ENCODE measurements around the gene RAD23A.
A peak's percentile ranks its signal among the peaks of the same experiment; 100 is the strongest.

RAD23A gene

GRCh38 chr19:12938779-12939601 lies 6.7 kb upstream of the RAD23A start:
- no peak for TF ChIP-seq YY1 (IDR thresholded peaks at IDR 0.05; ENCODE audit: insufficient read depth, insufficient read length)
- no peak for TF ChIP-seq ZNF274 (IDR thresholded peaks at IDR 0.05; ENCODE audit: low read depth, low read length)
- no peak for TF ChIP-seq SUZ12 (IDR thresholded peaks at IDR 0.05; ENCODE audit: extremely low read depth, insufficient read depth, insufficient read length)
- Histone ChIP-seq H3K9me3 (ENCODE audit: insufficient read depth, low read length) (no peaks in the 10 kb centered on the region), H3K27me3 (ENCODE audit: insufficient read depth, insufficient read length) (no peaks in the 10 kb centered on the region), H3K36me3 (ENCODE audit: insufficient read depth, insufficient read length, low read length) (peaks cover 50% of the 10 kb centered on the region), H3K4me1 (ENCODE audit: insufficient read depth, insufficient read length) (peaks cover 11% of the 10 kb centered on the region), H3K9ac (ENCODE audit: insufficient read length, low read depth) (peak overlapping the region; percentile 99), H3K4me3 (ENCODE audit: insufficient read length, low read depth) (peak overlapping the region; percentile 79)
- DNase-seq (ENCODE audit: low read depth, low spot score): no peak

GRCh38 chr19:12939975-12940423 lies 5.7 kb upstream of the RAD23A start:
- TF ChIP-seq SUZ12 (IDR thresholded peaks at IDR 0.05; ENCODE audit: extremely low read depth, insufficient read depth, insufficient read length): no peak
- no peak for TF ChIP-seq ZNF274 (IDR thresholded peaks at IDR 0.05; ENCODE audit: low read depth, low read length)
- no peak for TF ChIP-seq YY1 (IDR thresholded peaks at IDR 0.05; ENCODE audit: insufficient read depth, insufficient read length)
- Histone ChIP-seq H3K36me3 (ENCODE audit: insufficient read depth, insufficient read length, low read length) (peaks cover 60% of the 10 kb centered on the region), H3K4me1 (ENCODE audit: insufficient read depth, insufficient read length) (peaks cover 11% of the 10 kb centered on the region), H3K9ac (ENCODE audit: insufficient read length, low read depth) (peak overlapping the region; percentile 58), H3K4me3 (ENCODE audit: insufficient read length, low read depth) (peak overlapping the region; percentile 79), H3K9me3 (ENCODE audit: insufficient read depth, low read length) (no peaks in the 10 kb centered on the region), H3K27me3 (ENCODE audit: insufficient read depth, insufficient read length) (no peaks in the 10 kb centered on the region)
- DNase-seq (ENCODE audit: low read depth, low spot score): no peak

- no peaks in the 10 kb centered on the region for H3K27me3 ChIP-seq (ENCODE audit: insufficient read depth, insufficient read length)
- no peaks in the 10 kb centered on the region for H3K9me3 ChIP-seq (ENCODE audit: insufficient read depth, low read length)
- DNase-seq (ENCODE audit: low read depth, low spot score): no peak
- TF ChIP-seq YY1 (IDR thresholded peaks at IDR 0.05; ENCODE audit: insufficient read depth, insufficient read length) (no peak), ZNF274 (IDR thresholded peaks at IDR 0.05; ENCODE audit: low read depth, low read length) (no peak), SUZ12 (IDR thresholded peaks at IDR 0.05; ENCODE audit: extremely low read depth, insufficient read depth, insufficient read length) (no peak)
- no peak overlapping the region for H3K4me3 ChIP-seq (ENCODE audit: insufficient read length, low read depth)
- peaks cover 62% of the 10 kb centered on the region for H3K36me3 ChIP-seq (ENCODE audit: insufficient read depth, insufficient read length, low read length)
- H3K9ac ChIP-seq (ENCODE audit: insufficient read length, low read depth): peak overlapping the region; percentile 53
- peaks cover 11% of the 10 kb centered on the region for H3K4me1 ChIP-seq (ENCODE audit: insufficient read depth, insufficient read length)
These were observed 4.8 kb upstream of the RAD23A start for GRCh38 chr19:12940897-12941296.

GRCh38 chr19:12943437-12944044 lies 2.1 kb upstream of the RAD23A start:
- Histone ChIP-seq H3K4me1 (ENCODE audit: insufficient read depth, insufficient read length) (peaks cover 23% of the 10 kb centered on the region), H3K27me3 (ENCODE audit: insufficient read depth, insufficient read length) (no peaks in the 10 kb centered on the region), H3K4me3 (ENCODE audit: insufficient read length, low read depth) (no peak overlapping the region), H3K9me3 (ENCODE audit: insufficient read depth, low read length) (no peaks in the 10 kb centered on the region), H3K9ac (ENCODE audit: insufficient read length, low read depth) (no peak overlapping the region), H3K36me3 (ENCODE audit: insufficient read depth, insufficient read length, low read length) (peaks cover 78% of the 10 kb centered on the region)
- TF ChIP-seq SUZ12 (IDR thresholded peaks at IDR 0.05; ENCODE audit: extremely low read depth, insufficient read depth, insufficient read length) (no peak), YY1 (IDR thresholded peaks at IDR 0.05; ENCODE audit: insufficient read depth, insufficient read length) (no peak), ZNF274 (IDR thresholded peaks at IDR 0.05; ENCODE audit: low read depth, low read length) (no peak)
- no peak for DNase-seq (ENCODE audit: low read depth, low spot score)

GRCh38 chr19:12944104-12944674 lies 1.5 kb upstream of the RAD23A start:
- Histone ChIP-seq H3K27me3 (ENCODE audit: insufficient read depth, insufficient read length) (no peaks in the 10 kb centered on the region), H3K9me3 (ENCODE audit: insufficient read depth, low read length) (no peaks in the 10 kb centered on the region), H3K9ac (ENCODE audit: insufficient read length, low read depth) (no peak overlapping the region), H3K4me3 (ENCODE audit: insufficient read length, low read depth) (no peak overlapping the region), H3K36me3 (ENCODE audit: insufficient read depth, insufficient read length, low read length) (peaks cover 80% of the 10 kb centered on the region), H3K4me1 (ENCODE audit: insufficient read depth, insufficient read length) (peaks cover 23% of the 10 kb centered on the region)
- TF ChIP-seq ZNF274 (IDR thresholded peaks at IDR 0.05; ENCODE audit: low read depth, low read length) (no peak), YY1 (IDR thresholded peaks at IDR 0.05; ENCODE audit: insufficient read depth, insufficient read length) (no peak), SUZ12 (IDR thresholded peaks at IDR 0.05; ENCODE audit: extremely low read depth, insufficient read depth, insufficient read length) (no peak)
- DNase-seq (ENCODE audit: low read depth, low spot score): no peak

- Histone ChIP-seq H3K4me1 (ENCODE audit: insufficient read depth, insufficient read length) (peaks cover 12% of the 10 kb centered on the region), H3K4me3 (ENCODE audit: insufficient read length, low read depth) (peak overlapping the region; percentile 81), H3K9ac (ENCODE audit: insufficient read length, low read depth) (peak overlapping the region; percentile 92), H3K27me3 (ENCODE audit: insufficient read depth, insufficient read length) (no peaks in the 10 kb centered on the region), H3K36me3 (ENCODE audit: insufficient read depth, insufficient read length, low read length) (peaks cover 79% of the 10 kb centered on the region), H3K9me3 (ENCODE audit: insufficient read depth, low read length) (no peaks in the 10 kb centered on the region)
- peak; percentile 77 for DNase-seq (ENCODE audit: low read depth, low spot score)
- no peak for TF ChIP-seq ZNF274 (IDR thresholded peaks at IDR 0.05; ENCODE audit: low read depth, low read length)
- TF ChIP-seq SUZ12 (IDR thresholded peaks at IDR 0.05; ENCODE audit: extremely low read depth, insufficient read depth, insufficient read length): no peak
- no peak for TF ChIP-seq YY1 (IDR thresholded peaks at IDR 0.05; ENCODE audit: insufficient read depth, insufficient read length)
These were observed 545 bp downstream of the RAD23A start for GRCh38 chr19:12946092-12946721.
